HepG2 (cell line): ENCODE data around the gene NEMF. TPM values are rescaled to one million over a fixed set of nuclear protein-coding genes. Genes with fewer than 3 reads are reported as not detected.
A peak's percentile ranks its signal among the peaks of the same experiment; 100 is the strongest.

Source experiments
- ATF7-NPFF ChIP-seq: sonication (generic); formaldehyde crosslinking; IDR thresholded peaks from 2 replicates; pipeline ENCODE4 v1.8.1; 2023; ENCODE audit warnings: mild to moderate bottlenecking, low read depth, missing genetic modification reagents, moderate library complexity
- DBP ChIP-seq: sonication (generic); formaldehyde crosslinking; IDR thresholded peaks from 2 replicates; pipeline ENCODE4 v1.4.0; 2020; ENCODE audit warnings: missing genetic modification reagents; ENCODE audit errors: not compliant biosample characterization
- GATAD2A ChIP-seq: IDR thresholded peaks from 2 replicates; pipeline ENCODE4 v1.6.1; 2016
- MAFK ChIP-seq, 2 experiments: IDR thresholded peaks in 1 of 2; conservative IDR thresholded peaks in 1 of 2; 2 replicates each; pipeline ENCODE4 v1.6.1; 2011; ENCODE audit warnings: improper control_type of control experiment in 2 of 2, low read length in 2 of 2
- MIER3 ChIP-seq: IDR thresholded peaks from 2 replicates; pipeline ENCODE4 v1.6.1; 2016; ENCODE audit warnings: missing compliant biosample characterization, borderline replicate concordance
- PRMT3 ChIP-seq: sonication (generic); formaldehyde crosslinking; IDR thresholded peaks from 2 replicates; pipeline ENCODE4 v1.8.1; 2022; ENCODE audit warnings: low read depth, mild to moderate bottlenecking, moderate library complexity, missing genetic modification reagents, borderline replicate concordance
- RARA ChIP-seq: IDR thresholded peaks from 2 replicates; pipeline ENCODE4 v1.6.1; 2016; ENCODE audit warnings: missing genetic modification reagents, missing compliant biosample characterization
- SKIL ChIP-seq: sonication (generic); formaldehyde crosslinking; IDR thresholded peaks from 2 replicates; pipeline ENCODE4 v1.8.0; 2022; ENCODE audit warnings: missing genetic modification reagents, mild to moderate bottlenecking, moderate library complexity, borderline replicate concordance
- ZNF446 ChIP-seq: sonication (generic); formaldehyde crosslinking; IDR thresholded peaks from 2 replicates; pipeline ENCODE4 v1.5.0; 2020; ENCODE audit warnings: mild to moderate bottlenecking, missing genetic modification reagents
- ZNF589 ChIP-seq: sonication (generic); formaldehyde crosslinking; conservative IDR thresholded peaks from 2 replicates; pipeline ENCODE4 v1.8.0; 2022; ENCODE audit warnings: mild to moderate bottlenecking, moderate library complexity, missing genetic modification reagents
- ZNF615 ChIP-seq: sonication (generic); formaldehyde crosslinking; IDR thresholded peaks from 2 replicates; pipeline ENCODE4 v1.5.0; 2020; ENCODE audit warnings: mild to moderate bottlenecking, missing genetic modification reagents, borderline replicate concordance
- ZSCAN31 ChIP-seq: sonication (generic); formaldehyde crosslinking; IDR thresholded peaks from 2 replicates; pipeline ENCODE4 v1.5.0; 2020; ENCODE audit warnings: low read depth, mild to moderate bottlenecking, missing genetic modification reagents
- polyA plus RNA-seq, 8 experiments: library from polyadenylated mRNA; depleted of rRNA in 3 of 8; stranded (reverse) in 7 of 8; unstranded in 1 of 8; fragments of >200 nt; fragmentation: Illumina TruSeq in 4 of 8; extraction: Trizol in 4 of 8; gene quantifications; 2 replicates each; pipeline versions ENCODE4 v1.2.1 to v1.2.3, GENCODE V29; 2011 to 2016; ENCODE audit warnings: low read depth in 4 of 8, missing spikeins in 1 of 8, mixed read lengths in 1 of 8; ENCODE audit not compliant: insufficient read depth in 1 of 8
- total RNA-seq, 5 experiments: library from RNA; depleted of rRNA; stranded (reverse); fragments of >200 nt; fragmentation: Illumina TruSeq; extraction: Trizol; gene quantifications; 2 replicates each; pipeline ENCODE4 v1.2.3, GENCODE V29; 2016; ENCODE audit warnings: low read depth in 1 of 5
- TF ChIP-seq, protein P1 (sequence below): sonication (generic); formaldehyde crosslinking; IDR thresholded peaks from 2 replicates; pipeline ENCODE4 v1.8.0; 2022; ENCODE audit warnings: mild to moderate bottlenecking, missing genetic modification reagents, moderate library complexity
- TF ChIP-seq, protein P2 (sequence below), 2 experiments: sonication (generic) in 1 of 2; formaldehyde crosslinking in 1 of 2; IDR thresholded peaks; 2 replicates each; pipeline versions ENCODE4 v1.4.0 to v1.6.1; 2016 to 2020; ENCODE audit warnings: borderline replicate concordance in 1 of 2, low read depth in 1 of 2, mild to moderate bottlenecking in 1 of 2, missing genetic modification reagents in 1 of 2
- TF ChIP-seq, protein P3 (sequence below): IDR thresholded peaks from 2 replicates; pipeline ENCODE4 v1.6.1; 2016; ENCODE audit warnings: mild to moderate bottlenecking
- TF ChIP-seq, protein P4 (sequence below): sonication (generic); formaldehyde crosslinking; IDR thresholded peaks from 2 replicates; pipeline ENCODE4 v1.4.0; 2020; ENCODE audit warnings: mild to moderate bottlenecking, missing genetic modification reagents

NEMF gene
- total and polyA plus RNA-seq, 2 of the 13 experiments (the other 11 are each of a cell fraction or from before 2014, with no cell fraction given), result 21.3 to 57.9 TPM

DNA sequence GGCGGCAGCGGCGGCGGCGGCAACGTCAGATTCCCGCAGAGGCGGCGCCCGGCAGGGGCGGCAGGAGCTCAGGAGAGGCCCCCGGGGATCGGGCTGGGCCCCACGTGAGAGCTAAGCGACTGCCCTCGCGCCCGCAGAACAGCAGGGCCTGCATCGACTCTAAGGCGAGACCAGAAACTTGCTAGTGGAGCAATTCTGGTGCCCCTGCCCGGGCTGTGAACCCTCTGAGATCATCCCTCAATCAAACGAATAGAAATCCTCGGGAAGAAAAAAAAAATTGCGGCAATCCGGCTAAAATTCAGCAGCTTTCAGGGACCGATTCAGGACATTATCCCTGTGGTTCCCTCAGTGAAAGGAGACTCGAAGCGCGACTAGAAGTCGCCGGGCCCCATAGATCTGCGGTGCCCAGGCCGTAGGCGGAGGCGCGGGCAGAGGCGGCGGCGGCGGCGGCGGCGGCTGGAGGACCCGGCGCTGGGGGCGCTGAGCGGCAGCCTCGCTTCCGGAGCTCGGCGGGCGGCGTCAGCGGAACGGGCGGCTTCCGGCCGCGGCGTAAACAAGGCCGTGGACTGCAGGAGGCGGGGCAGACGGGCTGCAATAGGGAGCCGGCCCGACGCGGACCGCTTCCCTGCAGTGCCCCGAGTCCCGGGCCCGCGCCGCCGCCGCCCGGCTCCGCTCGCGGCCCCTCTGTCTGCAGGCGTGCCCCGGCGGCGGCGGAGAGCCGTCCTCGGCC, 84.9 kb downstream of the NEMF start, which contains the start of gene KLHDC2 (continued):
- TF ChIP-seq DBP (CRISPR knock-in tag) (no peak), ZNF615 (CRISPR knock-in tag) (no peak), ZSCAN31 (peak; percentile 68; the same call in 1 of the 2 replicates), MAFK (conservative IDR thresholded peaks at IDR 0.05 in 1 of 2, IDR thresholded peaks at IDR 0.05 in 1 of 2; ENCODE audit: low read length in 2 of 2) (0 out of 4 replicates have a peak, but pooled peaks of 1 of the 2 experiments have one; percentile 3), ZNF446 (CRISPR knock-in tag) (peak; percentile 64), RARA (peak; percentile 61), ATF7-NPFF (CRISPR knock-in tag) (peak; percentile 60; the same call in 1 of the 2 replicates), MIER3 (CRISPR knock-in tag) (no peak), ZNF589 (CRISPR knock-in tag) (peak; percentile 22; the same call in 1 of the 2 replicates), PRMT3 (CRISPR knock-in tag) (no peak), GATAD2A (CRISPR knock-in tag) (no peak), SKIL (CRISPR knock-in tag) (peak; percentile 56; the same call in 1 of the 2 replicates)
- TF ChIP-seq, protein P1, sequence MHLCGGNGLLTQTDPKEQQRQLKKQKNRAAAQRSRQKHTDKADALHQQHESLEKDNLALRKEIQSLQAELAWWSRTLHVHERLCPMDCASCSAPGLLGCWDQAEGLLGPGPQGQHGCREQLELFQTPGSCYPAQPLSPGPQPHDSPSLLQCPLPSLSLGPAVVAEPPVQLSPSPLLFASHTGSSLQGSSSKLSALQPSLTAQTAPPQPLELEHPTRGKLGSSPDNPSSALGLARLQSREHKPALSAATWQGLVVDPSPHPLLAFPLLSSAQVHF (CRISPR knock-in tag), result 0 out of 2 replicates have a peak, but pooled peaks have one; percentile 29
- TF ChIP-seq, protein P2, sequence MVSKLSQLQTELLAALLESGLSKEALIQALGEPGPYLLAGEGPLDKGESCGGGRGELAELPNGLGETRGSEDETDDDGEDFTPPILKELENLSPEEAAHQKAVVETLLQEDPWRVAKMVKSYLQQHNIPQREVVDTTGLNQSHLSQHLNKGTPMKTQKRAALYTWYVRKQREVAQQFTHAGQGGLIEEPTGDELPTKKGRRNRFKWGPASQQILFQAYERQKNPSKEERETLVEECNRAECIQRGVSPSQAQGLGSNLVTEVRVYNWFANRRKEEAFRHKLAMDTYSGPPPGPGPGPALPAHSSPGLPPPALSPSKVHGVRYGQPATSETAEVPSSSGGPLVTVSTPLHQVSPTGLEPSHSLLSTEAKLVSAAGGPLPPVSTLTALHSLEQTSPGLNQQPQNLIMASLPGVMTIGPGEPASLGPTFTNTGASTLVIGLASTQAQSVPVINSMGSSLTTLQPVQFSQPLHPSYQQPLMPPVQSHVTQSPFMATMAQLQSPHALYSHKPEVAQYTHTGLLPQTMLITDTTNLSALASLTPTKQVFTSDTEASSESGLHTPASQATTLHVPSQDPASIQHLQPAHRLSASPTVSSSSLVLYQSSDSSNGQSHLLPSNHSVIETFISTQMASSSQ (IDR thresholded peaks at IDR 0.05; ENCODE audit: low read depth), result no peak
- TF ChIP-seq, protein P2 (CRISPR knock-in tag; IDR thresholded peaks at IDR 0.05; ENCODE audit: borderline replicate concordance), result no peak
- TF ChIP-seq, protein P3, sequence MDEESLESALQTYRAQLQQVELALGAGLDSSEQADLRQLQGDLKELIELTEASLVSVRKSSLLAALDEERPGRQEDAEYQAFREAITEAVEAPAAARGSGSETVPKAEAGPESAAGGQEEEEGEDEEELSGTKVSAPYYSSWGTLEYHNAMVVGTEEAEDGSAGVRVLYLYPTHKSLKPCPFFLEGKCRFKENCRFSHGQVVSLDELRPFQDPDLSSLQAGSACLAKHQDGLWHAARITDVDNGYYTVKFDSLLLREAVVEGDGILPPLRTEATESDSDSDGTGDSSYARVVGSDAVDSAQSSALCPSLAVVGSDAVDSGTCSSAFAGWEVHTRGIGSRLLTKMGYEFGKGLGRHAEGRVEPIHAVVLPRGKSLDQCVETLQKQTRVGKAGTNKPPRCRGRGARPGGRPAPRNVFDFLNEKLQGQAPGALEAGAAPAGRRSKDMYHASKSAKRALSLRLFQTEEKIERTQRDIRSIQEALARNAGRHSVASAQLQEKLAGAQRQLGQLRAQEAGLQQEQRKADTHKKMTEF, result peak; percentile 38; the same call in 1 of the 2 replicates
- TF ChIP-seq, protein P4, sequence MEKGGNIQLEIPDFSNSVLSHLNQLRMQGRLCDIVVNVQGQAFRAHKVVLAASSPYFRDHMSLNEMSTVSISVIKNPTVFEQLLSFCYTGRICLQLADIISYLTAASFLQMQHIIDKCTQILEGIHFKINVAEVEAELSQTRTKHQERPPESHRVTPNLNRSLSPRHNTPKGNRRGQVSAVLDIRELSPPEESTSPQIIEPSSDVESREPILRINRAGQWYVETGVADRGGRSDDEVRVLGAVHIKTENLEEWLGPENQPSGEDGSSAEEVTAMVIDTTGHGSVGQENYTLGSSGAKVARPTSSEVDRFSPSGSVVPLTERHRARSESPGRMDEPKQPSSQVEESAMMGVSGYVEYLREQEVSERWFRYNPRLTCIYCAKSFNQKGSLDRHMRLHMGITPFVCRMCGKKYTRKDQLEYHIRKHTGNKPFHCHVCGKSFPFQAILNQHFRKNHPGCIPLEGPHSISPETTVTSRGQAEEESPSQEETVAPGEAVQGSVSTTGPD (CRISPR knock-in tag), result no peak
